ENCODE results near the gene STAT2. TPM values are rescaled to one million over a fixed set of nuclear protein-coding genes. Genes with fewer than 3 reads are reported as not detected.
A peak's percentile ranks its signal among the peaks of the same experiment; 100 is the strongest.

Gene STAT2
- total and polyA plus RNA-seq, 9 of the 15 experiments (the other 6 are each of a cell fraction or from before 2014, with no cell fraction given), result 15.5 to 46.9 (median 40.1) TPM

DNA sequence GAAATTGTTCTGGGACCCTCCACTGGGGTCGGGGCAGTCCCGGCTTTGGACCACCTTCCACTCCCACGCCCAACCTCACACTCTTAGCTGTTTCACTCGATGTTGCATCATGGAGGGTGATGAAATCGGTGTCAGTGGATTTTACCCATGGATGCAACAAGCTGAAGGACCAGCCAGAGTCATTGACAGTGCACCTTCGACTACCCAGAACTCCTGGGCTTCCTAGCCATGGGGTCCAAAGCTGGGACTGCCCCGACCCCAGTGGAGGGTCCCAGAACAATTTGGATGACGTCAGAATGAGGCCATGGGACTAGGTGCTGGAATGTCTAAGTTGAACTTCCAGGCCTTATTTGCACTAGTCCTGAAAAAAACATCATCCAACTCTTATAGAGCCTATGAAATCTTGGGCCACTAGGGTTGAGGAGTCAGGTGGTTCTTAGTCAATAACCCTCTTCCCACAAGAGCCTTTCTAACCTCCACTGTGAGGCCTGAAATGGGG lies 22.1 kb downstream of the STAT2 start (continued):
- TF ChIP-seq ZNF134 (CRISPR knock-in tag; conservative IDR thresholded peaks at IDR 0.05), result peak; percentile 43; the same call in 1 of the 2 replicates
- peak; percentile 42; the same call in 1 of the 2 replicates for TF ChIP-seq TAF7 (tag; IDR thresholded peaks at IDR 0.05)
- peak; percentile 62; the same call in 1 of the 2 replicates for TF ChIP-seq JUN (IDR thresholded peaks at IDR 0.05; ENCODE audit: borderline replicate concordance, low read depth, low read length)
- no peak for TF ChIP-seq JUN (CRISPR knock-in tag; IDR thresholded peaks at IDR 0.05; ENCODE audit: borderline replicate concordance)
- no peak for TF ChIP-seq SOX6 (IDR thresholded peaks at IDR 0.05)
- TF ChIP-seq ZNF644 (tag; IDR thresholded peaks at IDR 0.05; ENCODE audit: low read depth), result no peak; the same call in 1 of the 2 replicates
- no peak for TF ChIP-seq ZNF830 (CRISPR knock-in tag; IDR thresholded peaks at IDR 0.05)
- TF ChIP-seq HDAC8 (tag; IDR thresholded peaks at IDR 0.05), result peak; percentile 77; the same call in 1 of the 2 replicates
- TF ChIP-seq KDM2B (CRISPR knock-in tag; IDR thresholded peaks at IDR 0.05), result no peak
- peak; percentile 90 for TF ChIP-seq ZNF589 (CRISPR knock-in tag; IDR thresholded peaks at IDR 0.05; ENCODE audit: low read depth)
- peak; percentile 92 for TF ChIP-seq ATF7 (IDR thresholded peaks at IDR 0.05)
- TF ChIP-seq HDGF (IDR thresholded peaks at IDR 0.05), result no peak
- TF ChIP-seq ZNF212 (CRISPR knock-in tag; IDR thresholded peaks at IDR 0.05), result no peak
- TF ChIP-seq, protein P1, sequence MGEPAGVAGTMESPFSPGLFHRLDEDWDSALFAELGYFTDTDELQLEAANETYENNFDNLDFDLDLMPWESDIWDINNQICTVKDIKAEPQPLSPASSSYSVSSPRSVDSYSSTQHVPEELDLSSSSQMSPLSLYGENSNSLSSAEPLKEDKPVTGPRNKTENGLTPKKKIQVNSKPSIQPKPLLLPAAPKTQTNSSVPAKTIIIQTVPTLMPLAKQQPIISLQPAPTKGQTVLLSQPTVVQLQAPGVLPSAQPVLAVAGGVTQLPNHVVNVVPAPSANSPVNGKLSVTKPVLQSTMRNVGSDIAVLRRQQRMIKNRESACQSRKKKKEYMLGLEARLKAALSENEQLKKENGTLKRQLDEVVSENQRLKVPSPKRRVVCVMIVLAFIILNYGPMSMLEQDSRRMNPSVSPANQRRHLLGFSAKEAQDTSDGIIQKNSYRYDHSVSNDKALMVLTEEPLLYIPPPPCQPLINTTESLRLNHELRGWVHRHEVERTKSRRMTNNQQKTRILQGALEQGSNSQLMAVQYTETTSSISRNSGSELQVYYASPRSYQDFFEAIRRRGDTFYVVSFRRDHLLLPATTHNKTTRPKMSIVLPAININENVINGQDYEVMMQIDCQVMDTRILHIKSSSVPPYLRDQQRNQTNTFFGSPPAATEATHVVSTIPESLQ (CRISPR knock-in tag; IDR thresholded peaks at IDR 0.05), result no peak
- no peak for TF ChIP-seq HNRNPK (IDR thresholded peaks at IDR 0.05; ENCODE audit: low read depth, low read length, poor library complexity, severe bottlenecking)
- TF ChIP-seq DPF2 (IDR thresholded peaks at IDR 0.05), result no peak
- TF ChIP-seq SRF (CRISPR knock-in tag; IDR thresholded peaks at IDR 0.05), result no peak
- TF ChIP-seq MTA3 (IDR thresholded peaks at IDR 0.05; ENCODE audit: borderline replicate concordance), result 0 out of 2 replicates have a peak, but pooled peaks have one; percentile 49
- no peak for TF ChIP-seq TCF3 (CRISPR knock-in tag; IDR thresholded peaks at IDR 0.05)
- TF ChIP-seq CHD2 (IDR thresholded peaks at IDR 0.05; ENCODE audit: low read depth, low read length), result no peak
- TF ChIP-seq, protein P2, sequence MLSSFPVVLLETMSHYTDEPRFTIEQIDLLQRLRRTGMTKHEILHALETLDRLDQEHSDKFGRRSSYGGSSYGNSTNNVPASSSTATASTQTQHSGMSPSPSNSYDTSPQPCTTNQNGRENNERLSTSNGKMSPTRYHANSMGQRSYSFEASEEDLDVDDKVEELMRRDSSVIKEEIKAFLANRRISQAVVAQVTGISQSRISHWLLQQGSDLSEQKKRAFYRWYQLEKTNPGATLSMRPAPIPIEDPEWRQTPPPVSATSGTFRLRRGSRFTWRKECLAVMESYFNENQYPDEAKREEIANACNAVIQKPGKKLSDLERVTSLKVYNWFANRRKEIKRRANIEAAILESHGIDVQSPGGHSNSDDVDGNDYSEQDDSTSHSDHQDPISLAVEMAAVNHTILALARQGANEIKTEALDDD (IDR thresholded peaks at IDR 0.05), result no peak
- no peak for TF ChIP-seq CHCHD3 (CRISPR knock-in tag; IDR thresholded peaks at IDR 0.05)
- peak; percentile 25; the same call in 1 of the 2 replicates for TF ChIP-seq HDAC2 (IDR thresholded peaks at IDR 0.05)
- no peak for TF ChIP-seq HNRNPLL (IDR thresholded peaks at IDR 0.05; ENCODE audit: low read depth, low read length, poor library complexity, severe bottlenecking)
- peak; percentile 81 for TF ChIP-seq BACH1 (tag; IDR thresholded peaks at IDR 0.05)
- TF ChIP-seq ZFP36 (IDR thresholded peaks at IDR 0.05; ENCODE audit: low read depth, low read length, partially characterized antibody), result no peak

Measured in K562 (cell line).